Stimulated activated CD8-positive, alpha-beta memory T cell treated with anti-CD3 and anti-CD28 coated beads, Interleukin-4, amount 100 ng/mL, for 1 hour (primary cell): Measurements from ENCODE around the gene JMJD7.
A peak's percentile ranks its signal among the peaks of the same experiment; 100 is the strongest.

ENCODE experiments used
- DNase-seq, 2 donors: peaks; one replicate each; pipeline ENCODE4 v3.0.0-alpha.2; 2020; ENCODE audit warnings: low read depth in 2 of 2, low spot score in 1 of 2

JMJD7 gene

DNA sequence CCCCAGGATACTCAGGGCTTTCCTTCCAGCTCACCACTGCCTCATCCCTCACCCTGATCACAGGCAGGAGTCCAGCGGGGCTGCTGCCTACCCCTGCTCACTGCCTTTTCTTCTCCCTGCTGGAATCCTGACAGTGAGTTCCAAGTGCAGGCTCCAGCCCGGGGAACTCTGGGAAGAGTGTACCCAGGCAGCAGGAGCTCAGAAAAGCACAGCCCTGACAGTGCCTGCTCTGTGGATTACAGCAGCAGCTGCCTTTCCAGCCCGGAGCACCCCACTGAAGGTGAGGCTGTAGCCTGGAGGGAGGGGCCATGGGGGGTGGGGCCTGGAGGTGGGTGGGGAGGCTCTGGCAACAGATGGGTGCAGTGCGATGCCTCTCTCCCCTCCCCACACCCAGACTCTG is 6.1 kb upstream of the JMJD7 start:
- no peak for DNase-seq

DNA sequence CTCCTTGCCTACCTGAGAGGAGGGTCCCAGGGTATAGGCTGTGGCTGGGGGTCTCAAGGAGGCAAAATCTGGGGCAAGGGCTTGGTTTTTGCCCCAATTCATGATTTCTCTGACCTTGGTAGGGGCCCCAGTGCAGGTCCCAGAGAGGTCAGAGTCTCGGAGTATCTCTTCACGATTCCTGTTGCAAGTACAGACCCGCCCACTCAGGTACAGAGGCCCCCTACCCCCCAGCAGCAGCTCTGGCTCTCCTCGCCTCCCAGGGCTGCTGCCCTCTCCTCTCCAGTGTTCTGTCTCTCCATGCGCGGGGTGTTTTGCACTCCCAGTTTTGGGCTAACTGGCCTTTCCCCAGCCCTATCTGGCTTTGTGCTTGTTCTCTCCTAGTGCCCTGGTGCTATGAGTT is 5.4 kb upstream of the JMJD7 start:
- no peak for DNase-seq

DNA sequence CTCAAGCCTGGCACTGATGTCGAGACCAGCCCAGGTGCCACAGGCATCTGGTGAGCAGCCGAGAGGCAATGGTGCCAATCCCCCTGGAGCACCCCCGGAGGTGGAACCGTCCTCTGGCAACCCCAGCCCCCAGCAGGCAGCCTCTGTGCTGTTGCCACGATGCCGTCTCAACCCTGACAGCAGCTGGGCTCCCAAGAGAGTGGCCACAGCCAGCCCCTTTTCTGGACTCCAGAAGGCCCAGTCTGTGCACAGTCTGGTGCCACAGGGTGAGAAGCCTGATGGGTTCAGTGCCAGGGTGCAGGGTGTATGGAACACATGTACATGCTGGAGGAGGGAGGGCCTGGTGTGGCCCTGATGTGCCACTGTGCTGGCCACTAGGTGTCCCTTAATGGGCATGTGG is 4.9 kb upstream of the JMJD7 start:
- no peak for DNase-seq

DNA sequence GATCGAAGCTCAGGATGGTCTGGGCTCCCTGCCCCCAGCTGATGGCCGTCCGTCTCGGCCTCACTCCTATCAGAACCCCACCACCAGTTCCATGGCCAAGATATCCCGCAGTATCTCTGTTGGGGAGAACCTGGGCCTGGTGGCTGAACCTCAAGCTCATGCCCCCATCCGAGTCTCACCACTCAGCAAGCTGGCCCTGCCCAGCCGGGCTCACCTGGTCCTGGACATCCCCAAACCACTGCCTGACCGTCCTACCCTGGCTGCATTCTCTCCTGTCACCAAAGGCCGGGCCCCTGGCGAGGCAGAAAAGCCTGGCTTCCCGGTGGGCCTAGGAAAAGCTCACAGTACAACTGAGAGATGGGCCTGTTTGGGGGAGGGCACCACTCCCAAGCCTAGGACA is 4.4 kb upstream of the JMJD7 start:
- no peak for DNase-seq

DNA sequence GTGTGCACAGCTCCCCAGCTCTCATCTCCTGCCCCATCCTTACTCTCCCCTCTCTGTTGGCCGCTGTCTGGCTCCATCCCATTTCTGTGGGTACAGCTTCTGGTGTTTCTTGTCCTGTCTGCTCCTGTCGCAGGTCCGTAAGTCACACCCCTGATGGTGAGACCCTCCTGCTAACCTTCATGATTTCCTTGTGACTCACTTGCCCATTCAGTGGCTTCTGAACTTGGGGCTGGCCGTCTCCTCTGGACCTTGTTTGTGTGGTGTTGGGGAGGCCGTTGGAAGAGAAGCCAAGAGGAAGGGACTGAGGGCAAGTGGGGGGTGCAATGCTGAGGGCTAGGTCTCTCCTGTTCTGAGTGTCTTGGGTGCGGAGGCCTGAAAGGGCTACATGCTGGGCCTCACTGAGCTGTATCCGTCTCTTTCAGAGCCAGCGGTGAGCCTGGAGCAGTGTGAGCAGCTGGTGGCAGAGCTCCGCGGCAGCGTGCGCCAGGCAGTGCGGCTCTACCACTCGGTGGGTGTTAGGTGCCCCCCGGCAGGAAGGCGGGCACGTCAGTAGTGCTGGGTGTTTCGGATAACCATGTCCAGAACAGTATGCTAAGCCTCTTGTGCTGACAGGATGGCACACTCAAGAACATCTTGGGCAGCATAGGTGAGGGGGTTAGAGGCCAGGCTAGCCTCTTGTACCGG is 3.7 kb upstream of the JMJD7 start:
- no peak for DNase-seq

DNA sequence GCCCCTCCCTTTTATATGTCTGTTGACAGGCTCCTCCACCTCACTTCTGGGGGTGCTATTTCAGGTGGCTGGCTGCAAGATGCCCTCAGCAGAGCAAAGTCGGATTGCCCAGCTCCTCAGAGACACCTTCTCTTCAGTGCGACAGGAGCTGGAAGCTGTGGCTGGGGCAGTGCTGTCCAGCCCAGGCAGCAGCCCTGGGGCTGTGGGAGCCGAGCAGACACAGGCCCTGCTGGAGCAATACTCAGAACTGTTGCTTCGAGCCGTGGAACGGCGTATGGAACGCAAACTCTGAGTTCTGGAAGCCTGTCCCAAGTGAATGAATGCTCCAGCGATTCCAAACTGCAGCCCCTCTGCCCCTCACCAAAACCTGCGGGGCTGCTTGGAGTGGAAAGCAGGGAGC is 2.7 kb upstream of the JMJD7 start:
- DNase-seq = no peak

DNA sequence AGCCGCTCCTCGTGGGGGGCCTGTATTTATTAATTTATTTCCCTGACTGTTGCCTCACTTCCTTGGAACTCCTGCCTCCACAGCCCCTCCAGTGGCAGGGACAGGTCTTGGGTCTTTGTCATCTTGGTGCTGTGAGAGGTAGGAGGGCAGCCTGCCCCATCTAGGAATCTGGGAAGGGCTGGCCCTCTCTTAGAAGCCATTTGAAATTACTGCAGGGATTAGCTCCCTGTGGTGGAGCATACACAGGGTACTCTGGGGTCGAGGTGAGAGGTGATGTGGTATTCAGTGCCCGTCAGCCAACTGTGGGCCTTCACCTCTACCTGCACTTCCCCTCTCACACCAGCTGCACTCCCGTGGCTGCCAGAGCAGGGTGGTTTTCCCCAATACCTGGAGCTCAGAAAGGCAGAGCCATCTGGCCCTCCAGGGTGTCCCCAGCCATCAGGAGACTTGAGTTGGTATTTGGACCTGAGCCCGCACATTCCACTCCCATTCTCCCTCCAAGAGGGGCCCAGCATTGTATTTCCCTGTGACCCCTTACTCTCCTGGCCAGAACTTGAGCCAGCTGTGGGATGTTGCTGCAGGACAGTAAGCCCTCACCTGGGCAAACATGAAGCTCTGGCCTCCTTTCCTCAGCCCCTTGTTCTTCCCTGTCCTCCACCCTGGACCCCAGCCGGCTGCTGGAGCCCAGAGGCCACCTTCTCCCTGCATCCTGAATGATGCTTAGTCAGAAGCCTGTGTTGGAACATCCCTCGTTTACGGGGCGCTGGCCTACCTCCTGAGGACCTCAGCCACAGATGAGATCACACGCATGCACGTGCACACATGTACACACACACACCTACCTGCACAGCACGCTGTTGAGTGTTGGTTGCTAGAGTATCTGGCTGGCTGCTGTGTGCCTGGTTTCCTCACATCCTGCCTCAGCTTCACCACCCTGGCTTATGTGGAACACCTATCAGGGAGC is 2.0 kb upstream of the JMJD7 start:
- no peak for DNase-seq

DNA sequence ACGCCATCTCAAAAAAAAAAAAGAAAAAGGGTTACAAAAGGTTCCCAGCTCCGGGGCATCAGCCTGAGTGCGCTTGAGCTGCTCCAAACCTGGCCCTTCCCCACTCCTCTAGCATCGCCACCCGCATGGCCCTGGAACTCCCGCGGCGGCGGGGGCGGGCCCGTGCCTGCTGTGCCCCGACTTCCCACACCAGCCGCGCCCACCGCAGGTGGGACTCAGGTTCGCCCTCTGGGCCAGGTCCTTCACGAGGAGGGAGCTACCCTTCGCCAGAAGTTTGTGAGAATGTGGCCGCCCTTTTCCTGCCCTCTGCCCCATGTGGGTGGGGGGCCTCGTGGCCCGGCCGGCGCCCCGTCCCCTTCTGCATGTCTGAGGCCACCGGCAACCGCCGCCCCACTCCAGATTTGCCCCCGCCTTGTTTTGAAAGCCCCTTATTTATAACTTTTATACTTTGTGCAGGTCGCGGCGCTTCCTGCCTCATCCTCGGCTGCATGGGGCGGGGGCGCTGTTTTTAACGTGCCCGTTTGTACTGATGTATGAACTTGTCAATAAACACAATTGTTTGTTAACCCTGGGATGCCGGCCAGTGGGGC is 507 bp upstream of the JMJD7 start:
- DNase-seq = no peak

DNA sequence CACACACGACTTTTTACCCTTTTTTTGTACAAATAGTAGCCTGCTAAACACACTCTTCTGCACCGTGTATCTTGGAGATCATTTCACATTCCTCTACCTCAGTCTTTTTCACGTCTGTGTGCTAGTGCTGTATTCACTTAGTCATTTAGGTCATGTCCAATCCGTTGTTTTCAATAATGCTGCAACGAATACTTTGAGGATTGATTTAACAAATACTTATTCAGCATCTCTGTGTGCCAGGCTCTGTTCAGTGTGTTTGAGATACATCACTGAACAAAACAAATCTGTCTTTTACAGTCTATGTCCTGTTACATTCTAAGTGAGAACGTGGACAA is 882 bp downstream of the JMJD7 start:
- DNase-seq = no peak

DNA sequence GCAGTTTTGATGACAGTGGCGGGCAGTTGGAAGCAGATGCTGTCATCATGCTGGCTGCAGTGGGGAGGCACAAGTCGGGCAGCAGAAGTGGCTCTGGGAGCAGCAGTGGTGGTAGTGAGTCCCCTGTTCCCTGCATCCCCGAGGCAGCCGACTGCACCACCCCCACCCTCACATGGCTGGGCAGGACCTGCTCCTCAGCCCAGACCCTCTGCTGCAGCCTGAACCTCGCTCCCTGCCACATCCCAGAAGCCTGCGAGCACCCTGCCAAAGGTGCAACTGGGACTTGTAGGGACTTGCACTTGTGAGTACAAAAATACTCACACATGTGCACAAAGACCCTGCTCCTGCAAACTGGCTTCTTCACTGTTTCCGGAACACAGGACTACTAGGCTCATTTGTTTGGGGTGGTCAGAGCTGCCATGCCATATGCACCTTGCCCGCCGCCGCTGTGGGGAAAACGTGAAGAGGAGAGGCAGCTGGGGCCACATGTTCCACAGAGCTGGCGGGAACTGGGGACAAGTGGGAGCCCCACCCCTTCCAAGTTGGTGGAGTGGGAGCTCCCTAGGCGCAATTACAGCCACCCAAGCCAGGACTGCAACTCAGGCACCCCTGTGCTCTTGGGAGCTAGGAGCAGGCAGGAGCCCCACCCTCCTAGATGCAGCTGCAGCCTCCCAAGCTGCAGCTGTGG is 2.2 kb downstream of the JMJD7 start:
- no peak for DNase-seq

DNA sequence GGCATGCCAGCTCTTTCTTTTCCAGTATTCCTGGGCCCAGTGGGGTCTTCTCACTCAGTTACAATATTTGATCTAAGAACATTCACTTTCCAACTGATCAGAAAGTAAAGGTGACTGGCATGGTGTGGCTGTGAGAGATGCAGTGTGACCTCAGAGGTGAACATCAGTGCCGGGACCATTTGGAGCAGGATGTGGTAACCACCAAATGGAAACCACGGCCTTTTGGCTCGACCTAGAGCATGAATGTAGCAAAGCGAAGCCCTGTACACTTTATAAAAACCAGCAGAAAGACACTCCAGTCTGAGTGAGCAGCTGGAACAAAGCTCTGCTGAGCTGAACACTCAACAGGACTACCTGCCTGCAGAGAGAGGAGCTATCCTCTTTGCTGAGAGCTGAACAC is 3.4 kb downstream of the JMJD7 start:
- DNase-seq = peak in 1 of 2 donors; percentile 7

DNA sequence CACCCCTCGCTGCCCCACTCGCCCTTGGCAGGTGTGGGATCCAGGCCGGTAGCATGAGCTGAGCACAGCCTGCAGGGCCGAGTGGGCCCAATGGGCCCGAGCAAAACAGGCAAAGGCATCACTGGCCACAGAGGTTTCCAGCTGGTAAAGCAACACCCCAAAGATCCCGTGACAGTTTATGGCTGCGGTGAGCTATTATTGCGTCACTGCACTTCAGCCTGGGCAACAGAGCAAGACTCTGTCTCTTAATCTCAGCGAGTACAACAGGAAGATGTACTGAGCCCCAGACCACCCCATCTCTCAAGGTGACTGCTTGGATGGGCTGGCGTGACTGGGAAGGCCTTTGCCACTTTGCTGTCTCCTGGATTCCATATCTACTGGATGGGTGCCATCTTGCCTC is 4.3 kb downstream of the JMJD7 start:
- DNase-seq = no peak

DNA sequence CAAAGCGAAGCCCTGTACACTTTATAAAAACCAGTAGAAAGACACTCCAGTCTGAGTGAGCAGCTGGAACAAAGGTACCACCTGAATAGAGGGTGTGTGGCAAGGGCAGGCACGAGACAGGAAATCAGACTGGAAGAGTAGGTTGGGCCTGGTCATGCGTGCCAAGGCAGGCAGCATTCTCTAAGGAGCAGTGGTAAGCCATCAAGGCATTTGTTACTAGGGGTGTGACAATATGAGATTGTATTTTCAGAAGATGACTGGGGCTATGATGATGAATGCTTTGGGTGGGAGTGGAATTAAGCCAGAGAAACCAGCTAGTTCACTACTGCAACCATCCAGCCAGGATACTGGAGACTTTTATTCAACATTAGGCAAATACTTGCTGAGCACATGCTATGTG is 5.0 kb downstream of the JMJD7 start:
- DNase-seq = no peak

DNA sequence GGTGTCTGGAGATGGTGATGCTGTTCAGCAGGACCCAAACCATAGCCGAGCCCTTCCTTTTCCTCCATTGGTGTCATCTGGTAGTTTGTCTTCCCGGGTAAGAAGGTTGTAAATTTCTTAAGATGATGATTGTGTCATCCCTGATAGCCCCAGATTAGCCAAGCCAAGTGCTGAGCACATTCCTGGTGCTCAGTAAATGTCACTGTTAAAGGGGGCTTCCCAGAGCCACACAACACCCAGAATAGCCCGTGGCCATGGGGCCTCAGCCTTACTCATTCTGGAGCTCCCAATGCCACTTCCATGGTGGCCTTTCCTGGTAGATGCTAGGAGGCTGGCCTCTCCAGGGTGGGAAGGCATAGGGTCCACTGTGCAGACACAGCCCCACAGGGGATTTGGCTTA is 6.2 kb downstream of the JMJD7 start:
- DNase-seq = no peak

DNA sequence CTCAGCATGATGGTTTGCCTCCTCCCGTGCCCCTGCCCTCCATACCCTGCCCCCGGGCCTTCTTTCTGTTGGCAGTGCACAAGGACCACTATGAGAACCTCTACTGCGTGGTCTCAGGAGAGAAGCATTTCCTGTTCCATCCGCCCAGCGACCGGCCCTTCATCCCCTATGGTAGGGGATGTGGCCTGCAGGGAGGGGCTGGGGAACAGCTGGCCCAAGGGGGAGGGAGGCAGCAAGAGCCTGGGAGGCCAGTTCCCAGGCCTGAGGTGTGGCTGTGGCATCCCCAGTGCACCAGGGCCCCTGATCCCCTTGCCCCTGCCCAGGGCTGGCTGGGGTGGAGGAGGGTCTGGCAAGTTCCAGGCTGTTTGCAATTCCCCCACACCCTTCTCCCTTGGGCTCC is 8.2 kb downstream of the JMJD7 start:
- DNase-seq = no peak

DNA sequence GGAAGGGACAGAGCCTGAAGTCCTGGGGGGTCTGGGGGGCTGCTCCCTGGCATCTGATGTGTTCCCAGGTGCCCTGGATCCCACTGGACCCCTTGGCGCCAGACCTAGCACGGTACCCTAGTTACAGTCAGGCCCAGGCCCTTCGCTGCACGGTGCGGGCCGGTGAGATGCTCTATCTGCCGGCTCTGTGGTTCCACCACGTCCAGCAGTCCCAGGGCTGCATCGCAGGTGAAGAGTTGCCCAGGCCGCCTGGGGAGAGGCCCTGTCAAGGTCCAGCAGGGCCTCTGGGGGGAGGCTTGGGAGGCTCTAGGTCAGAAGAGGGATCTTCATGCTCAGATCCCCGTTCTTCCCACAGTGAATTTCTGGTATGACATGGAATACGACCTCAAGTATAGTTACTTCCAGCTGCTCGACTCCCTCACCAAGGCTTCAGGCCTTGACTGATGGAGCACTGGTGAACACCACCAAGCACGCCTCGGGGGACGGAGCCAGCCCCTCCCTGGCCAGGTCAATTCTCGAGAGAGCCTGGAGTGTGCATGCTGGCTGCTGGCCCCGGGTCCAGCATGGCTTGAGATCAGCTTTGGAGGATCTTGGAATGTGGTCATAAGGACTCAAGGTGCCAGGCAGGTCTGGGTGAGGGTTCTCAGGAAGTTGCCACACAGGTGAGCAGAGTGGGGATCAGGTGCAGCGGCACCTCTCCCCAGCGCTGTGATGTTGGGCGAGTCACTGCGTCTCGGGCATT is 9.0 kb downstream of the JMJD7 start:
- no peak for DNase-seq

DNA sequence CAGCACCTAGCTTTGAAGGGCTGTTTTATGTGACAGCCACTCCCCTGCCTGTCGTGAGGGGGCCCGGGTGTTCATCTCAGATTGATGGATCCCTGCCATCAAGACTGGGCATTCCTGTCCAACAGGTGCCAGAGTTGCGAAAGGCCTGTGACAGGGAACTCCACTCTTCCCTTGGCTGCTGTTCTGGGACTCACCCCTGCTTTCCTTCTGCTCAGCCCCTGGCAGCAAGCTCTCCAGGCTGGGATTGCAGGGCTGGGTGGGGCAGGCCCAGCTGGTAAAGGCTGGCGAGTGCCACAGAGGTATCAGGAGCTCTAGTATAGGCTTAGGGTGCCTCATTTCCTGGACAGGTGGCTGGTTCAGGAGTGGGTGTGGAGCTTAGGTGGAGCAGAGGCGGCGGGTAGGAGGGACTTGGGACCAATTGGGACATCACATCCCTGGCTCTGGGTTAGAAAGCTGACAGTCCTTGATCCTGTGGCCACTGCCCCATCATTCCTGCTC is 10.6 kb downstream of the JMJD7 start, which contains the start of gene PLA2G4B:
Gene PLA2G4B (plus strand): TSS at position 448 of the 498 bp plus-strand sequence. CDS start 67 bp downstream, outside the sequence.
- DNase-seq = no peak

DNA sequence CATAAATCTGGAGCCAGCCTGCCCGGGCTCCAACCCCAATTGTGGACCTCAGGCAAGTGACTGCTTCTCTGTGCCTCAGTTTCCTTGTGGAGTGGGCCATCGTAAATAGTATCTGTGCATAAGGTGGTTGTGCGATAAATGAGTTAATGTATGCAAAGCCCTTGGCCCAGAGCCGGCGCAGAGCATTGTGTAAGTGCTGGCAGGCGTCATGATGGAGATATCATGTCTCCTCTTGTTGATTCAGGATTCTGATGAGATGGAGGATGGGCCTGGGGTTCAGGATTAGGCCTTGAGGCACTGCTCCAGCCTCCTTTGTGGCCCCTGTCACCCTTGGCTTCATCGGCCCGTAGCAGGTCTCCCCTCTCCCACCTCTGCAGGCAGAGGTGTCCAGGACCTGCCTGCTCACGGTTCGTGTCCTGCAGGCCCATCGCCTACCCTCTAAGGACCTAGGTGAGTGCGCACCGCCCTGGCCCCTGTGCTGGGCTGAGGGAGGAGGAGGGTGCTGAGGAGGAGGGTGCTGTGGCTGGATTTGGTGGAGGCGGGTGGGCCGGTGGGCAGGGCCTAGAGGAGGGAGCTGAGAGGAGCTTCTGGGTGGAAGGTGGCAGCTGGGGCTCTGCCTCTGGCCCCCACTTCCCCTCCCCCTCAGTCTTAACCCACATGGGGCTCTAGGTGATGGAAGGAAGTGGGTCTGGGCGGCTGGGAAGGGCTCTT is 12.0 kb downstream of the JMJD7 start:
- no peak for DNase-seq

DNA sequence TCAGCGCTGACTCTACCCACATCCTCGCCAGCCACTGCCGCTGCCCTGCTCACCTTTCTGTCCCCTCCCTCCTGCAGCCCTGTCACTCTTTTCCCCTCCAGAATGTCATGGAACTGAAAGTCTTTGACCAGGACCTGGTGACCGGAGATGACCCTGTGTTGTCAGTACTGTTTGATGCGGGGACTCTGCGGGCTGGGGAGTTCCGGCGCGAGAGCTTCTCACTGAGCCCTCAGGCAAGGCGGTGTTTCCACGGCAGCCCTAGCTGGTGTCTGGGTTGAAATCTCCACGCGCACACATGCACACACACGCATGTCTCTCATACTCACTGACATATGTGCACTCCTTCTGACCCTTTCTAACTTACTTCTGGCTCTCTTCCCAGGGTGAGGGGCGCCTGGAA is 12.8 kb downstream of the JMJD7 start:
- no peak for DNase-seq

DNA sequence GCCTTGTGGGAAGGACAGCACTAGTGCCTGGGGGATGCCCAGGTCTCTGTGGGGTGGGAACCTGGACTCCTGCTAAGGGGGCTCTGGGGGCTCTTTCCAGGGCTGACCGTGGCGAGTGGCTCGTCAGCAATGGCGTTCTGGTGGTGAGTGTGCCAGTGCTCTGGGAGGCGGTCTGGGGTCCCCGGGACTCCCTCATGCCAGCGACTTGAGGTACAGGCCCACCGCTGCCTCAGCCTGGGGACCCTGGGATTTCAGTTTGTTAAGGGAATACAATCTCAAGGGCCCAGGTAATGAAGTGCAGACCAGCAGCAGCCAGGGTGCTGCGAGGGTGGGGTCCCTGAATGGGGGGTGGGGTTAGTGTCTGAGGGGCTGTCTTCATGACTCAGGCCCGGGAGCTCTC is 13.2 kb downstream of the JMJD7 start:
- no peak for DNase-seq
